Measurements from ENCODE around the gene DUSP12. TPM values are rescaled to one million over a fixed set of nuclear protein-coding genes. Genes with fewer than 3 reads are reported as not detected.

DUSP12 gene
- total RNA-seq, 1 donor from 2014 or later = 34.1 TPM

GRCh38 chr1:161771161-161771560, 21.6 kb downstream of the DUSP12 start:
- H3K36me3 ChIP-seq = no peaks in the 10 kb centered on the region
- no peaks in the 10 kb centered on the region for H3K9me3 ChIP-seq
- TF ChIP-seq, protein P1, sequence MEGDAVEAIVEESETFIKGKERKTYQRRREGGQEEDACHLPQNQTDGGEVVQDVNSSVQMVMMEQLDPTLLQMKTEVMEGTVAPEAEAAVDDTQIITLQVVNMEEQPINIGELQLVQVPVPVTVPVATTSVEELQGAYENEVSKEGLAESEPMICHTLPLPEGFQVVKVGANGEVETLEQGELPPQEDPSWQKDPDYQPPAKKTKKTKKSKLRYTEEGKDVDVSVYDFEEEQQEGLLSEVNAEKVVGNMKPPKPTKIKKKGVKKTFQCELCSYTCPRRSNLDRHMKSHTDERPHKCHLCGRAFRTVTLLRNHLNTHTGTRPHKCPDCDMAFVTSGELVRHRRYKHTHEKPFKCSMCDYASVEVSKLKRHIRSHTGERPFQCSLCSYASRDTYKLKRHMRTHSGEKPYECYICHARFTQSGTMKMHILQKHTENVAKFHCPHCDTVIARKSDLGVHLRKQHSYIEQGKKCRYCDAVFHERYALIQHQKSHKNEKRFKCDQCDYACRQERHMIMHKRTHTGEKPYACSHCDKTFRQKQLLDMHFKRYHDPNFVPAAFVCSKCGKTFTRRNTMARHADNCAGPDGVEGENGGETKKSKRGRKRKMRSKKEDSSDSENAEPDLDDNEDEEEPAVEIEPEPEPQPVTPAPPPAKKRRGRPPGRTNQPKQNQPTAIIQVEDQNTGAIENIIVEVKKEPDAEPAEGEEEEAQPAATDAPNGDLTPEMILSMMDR (IDR thresholded peaks at IDR 0.05) = no peak
- TF ChIP-seq POLR2A (IDR thresholded peaks at IDR 0.05) (no peak), POLR2AphosphoS5 (IDR thresholded peaks at IDR 0.05; ENCODE audit: insufficient read depth in 1 of 2, low read depth in 1 of 2) (no peak)
- no peak overlapping the region for H3K27ac ChIP-seq
- peaks cover 58% of the 10 kb centered on the region for H3K4me1 ChIP-seq
- H3K4me3 ChIP-seq = no peak overlapping the region
- DNase-seq (ENCODE audit: extremely low spot score in 2 of 2) = no peak
- intact Hi-C loops (cut with DNase I) = no loop called here
- no peaks in the 10 kb centered on the region for H3K27me3 ChIP-seq

DNA sequence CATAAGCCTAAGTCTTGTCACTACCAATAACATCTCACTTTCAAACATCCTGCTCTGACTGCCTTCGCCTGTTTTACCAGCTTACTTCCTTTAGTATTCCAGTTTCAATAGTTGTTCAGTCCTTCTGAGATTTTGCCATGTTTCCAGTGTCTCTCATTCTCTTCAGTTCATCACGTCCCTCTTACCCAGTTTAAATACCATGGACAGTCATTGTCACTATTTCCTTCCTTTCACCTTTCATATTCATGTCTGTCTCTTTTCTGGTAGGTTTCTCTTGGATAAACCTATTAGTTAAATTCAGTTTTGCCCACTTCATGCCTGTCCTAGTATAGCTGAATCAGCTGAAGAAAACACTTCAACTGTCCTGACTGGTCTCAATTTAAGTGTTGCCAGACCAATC, 22.4 kb downstream of the DUSP12 start:
- Histone ChIP-seq H3K4me1 (peaks cover 53% of the 10 kb centered on the region), H3K4me3 (no peak overlapping the region), H3K9me3 (no peaks in the 10 kb centered on the region), H3K27ac (no peak overlapping the region), H3K27me3 (no peaks in the 10 kb centered on the region), H3K36me3 (no peaks in the 10 kb centered on the region)
- no peak for TF ChIP-seq POLR2A (IDR thresholded peaks at IDR 0.05)
- TF ChIP-seq, protein P1 (IDR thresholded peaks at IDR 0.05) = no peak
- TF ChIP-seq POLR2AphosphoS5 (IDR thresholded peaks at IDR 0.05; ENCODE audit: insufficient read depth in 1 of 2, low read depth in 1 of 2) = no peak
- intact Hi-C loops (cut with DNase I) = no loop called here
- DNase-seq (ENCODE audit: extremely low spot score in 2 of 2) = no peak

DNA sequence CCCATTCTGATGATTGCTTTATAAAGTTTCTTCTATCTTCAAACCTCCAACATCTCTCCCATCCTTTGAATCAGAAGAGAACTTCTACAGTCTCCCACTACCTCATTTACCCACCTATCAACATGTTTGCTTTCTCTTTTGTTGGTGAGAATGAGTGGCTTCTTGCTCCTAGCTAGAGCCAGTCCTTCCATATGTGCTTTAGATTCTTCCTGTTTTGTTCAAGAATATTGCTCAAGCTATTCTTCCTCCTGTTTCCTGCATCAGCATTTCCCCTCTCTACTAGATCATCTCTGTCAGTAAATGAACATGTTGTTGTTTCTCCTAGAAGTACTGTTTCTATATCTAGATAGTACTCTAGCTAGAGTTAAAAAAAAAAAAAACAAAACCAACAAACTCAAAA, 22.8 kb downstream of the DUSP12 start:
- peaks cover 49% of the 10 kb centered on the region for H3K4me1 ChIP-seq
- intact Hi-C loops (cut with DNase I) = no loop called here

DNA sequence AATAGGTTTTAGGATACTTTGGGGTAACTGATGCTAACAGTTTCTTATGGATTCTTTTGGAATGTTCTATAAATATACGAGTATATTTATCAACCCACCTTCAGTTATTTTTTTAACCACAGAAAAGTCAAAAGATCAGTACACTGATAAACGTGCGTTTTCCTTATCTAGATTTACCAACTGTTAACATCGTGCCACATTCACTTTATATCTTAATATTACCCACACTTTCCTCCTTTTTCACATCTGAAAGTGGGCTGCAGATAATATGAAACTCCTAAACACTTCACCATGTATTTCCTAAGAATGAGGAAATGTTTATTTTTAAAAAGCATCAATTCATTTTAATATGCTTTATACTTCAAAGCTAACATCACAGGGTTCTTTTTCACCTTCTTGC, 24.2 kb downstream of the DUSP12 start:
- Histone ChIP-seq H3K36me3 (no peaks in the 10 kb centered on the region), H3K9me3 (no peaks in the 10 kb centered on the region), H3K4me3 (no peak overlapping the region), H3K4me1 (peaks cover 35% of the 10 kb centered on the region), H3K27me3 (no peaks in the 10 kb centered on the region), H3K27ac (no peak overlapping the region)
- TF ChIP-seq, protein P1 (IDR thresholded peaks at IDR 0.05) = no peak
- no peak for DNase-seq (ENCODE audit: extremely low spot score in 2 of 2)
- intact Hi-C loops (cut with DNase I) = no loop called here

More for the DNA sequence above, 22.8 kb downstream of the DUSP12 start:
- DNase-seq (ENCODE audit: extremely low spot score in 2 of 2) = no peak
- Histone ChIP-seq H3K27ac (no peak overlapping the region), H3K4me3 (no peak overlapping the region), H3K27me3 (no peaks in the 10 kb centered on the region), H3K36me3 (no peaks in the 10 kb centered on the region), H3K9me3 (no peaks in the 10 kb centered on the region)
- TF ChIP-seq POLR2A (IDR thresholded peaks at IDR 0.05) (no peak), POLR2AphosphoS5 (IDR thresholded peaks at IDR 0.05; ENCODE audit: insufficient read depth in 1 of 2, low read depth in 1 of 2) (no peak)
- TF ChIP-seq, protein P1 (IDR thresholded peaks at IDR 0.05) = no peak

DNA sequence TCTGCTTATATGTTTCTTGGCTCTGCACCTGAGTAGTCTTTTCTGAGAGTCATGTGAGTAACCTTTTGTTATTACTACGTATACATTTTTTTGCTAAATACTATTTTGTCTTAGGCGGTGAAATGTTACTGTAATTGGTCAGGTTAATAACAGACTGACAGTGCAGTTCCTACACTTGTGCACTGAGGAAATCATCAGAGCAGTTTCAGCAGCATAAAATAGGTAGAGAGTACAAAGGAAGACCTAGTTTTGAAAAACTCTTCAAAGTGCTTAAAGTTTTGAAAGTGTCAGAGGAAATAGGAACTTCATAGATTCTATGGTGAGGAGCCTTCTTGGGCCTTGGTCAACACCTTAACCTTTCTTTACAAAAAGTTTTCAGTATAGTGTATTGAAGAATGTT, 27.7 kb downstream of the DUSP12 start:
- DNase-seq (ENCODE audit: extremely low spot score in 2 of 2) = no peak
- H3K36me3 ChIP-seq = no peaks in the 10 kb centered on the region
- intact Hi-C loops (cut with DNase I) = no loop called here
- H3K27ac ChIP-seq = no peak overlapping the region
- TF ChIP-seq, protein P1 (IDR thresholded peaks at IDR 0.05) = no peak
- TF ChIP-seq POLR2A (IDR thresholded peaks at IDR 0.05) = no peak
- no peak for TF ChIP-seq POLR2AphosphoS5 (IDR thresholded peaks at IDR 0.05; ENCODE audit: insufficient read depth in 1 of 2, low read depth in 1 of 2)
- H3K9me3 ChIP-seq = no peaks in the 10 kb centered on the region
- peaks cover 10% of the 10 kb centered on the region for H3K4me1 ChIP-seq
- H3K4me3 ChIP-seq = no peak overlapping the region
- H3K27me3 ChIP-seq = no peaks in the 10 kb centered on the region

Data from vagina (tissue), 2 donors.